Measurements from ENCODE around the gene CST6.

Gene CST6

DNA sequence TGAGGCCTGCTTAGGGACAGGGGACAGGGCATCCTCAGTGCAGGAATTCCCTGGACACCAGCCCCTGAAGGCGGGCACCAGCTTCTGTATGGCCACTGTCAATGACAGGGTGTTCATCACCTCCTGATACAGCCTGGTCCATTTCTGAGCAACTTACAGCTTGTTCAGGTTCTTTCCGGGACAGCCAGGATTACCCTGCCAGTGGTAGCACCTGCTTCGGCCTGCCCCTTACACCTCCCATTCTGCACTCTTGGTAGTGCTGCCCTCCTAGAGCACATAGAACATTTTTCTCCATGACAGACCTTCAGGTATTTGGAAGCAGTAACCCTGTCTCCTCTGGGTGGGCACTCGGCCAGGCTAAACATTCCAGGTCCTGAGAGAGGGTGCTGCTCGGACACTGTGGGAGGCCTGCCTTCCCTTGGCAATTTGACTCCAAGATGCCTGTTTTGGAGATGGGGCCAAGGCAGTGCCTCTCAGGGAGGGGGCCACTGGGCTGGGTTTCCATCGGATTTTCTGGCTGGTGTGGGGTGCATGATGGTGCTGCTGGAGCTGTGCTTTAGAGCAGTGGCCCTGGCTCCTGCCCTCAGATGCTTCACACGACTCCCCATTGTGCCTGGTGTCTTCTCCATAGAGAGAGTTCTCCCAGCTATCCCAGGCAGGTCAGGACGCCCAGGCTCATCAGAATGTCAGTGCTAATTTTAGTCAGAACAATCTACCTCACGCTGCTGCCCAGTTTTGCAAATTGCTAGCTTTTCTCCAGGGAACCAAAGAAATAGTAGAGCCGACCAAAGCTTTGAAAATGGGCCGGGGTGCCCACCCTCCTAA is 35.9 kb downstream of the CST6 start:
- no peak for DNase-seq (ENCODE audit: low spot score)

GRCh38 chr11:66048547-66049323 is 36.9 kb downstream of the CST6 start, which contains the start of gene GAL3ST3:
Gene GAL3ST3, minus strand, starts transcription at chr11:66049161. Its CDS starts 3,746 bp downstream, at chr11:66045415.
- no peak for DNase-seq (ENCODE audit: low spot score)

DNA sequence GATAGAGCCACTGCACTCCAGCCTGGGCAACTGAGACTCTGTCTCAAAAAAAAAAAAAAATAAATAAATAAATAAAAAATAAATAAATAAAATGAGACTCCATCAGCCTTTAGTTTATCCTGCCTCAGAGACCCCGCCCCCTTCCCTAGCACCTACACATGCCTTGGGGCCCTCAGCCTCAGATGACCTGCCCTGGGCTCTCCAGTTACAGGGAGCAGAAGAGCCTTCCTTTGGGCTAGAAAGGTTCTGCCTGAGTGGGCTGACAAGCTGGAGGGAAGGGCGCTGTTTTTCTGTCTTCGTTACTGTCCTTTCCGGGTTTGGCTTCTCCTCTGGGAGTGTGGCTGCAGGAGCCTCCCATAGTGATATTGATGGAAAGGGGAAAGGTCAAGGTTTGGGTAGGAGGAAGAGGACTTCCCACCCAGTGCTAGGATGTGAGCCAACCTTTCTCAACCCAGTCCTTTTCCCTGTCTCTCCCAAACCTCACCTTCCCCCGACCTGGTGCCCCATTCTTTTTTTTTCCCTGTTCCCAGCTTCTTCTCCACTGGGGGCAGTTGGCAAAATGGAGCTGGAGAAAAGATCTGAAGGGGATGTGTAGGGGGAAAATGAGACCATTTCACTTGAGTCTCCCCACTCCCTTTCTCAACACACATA is 38.9 kb downstream of the CST6 start:
- DNase-seq (ENCODE audit: low spot score), result no peak

DNA sequence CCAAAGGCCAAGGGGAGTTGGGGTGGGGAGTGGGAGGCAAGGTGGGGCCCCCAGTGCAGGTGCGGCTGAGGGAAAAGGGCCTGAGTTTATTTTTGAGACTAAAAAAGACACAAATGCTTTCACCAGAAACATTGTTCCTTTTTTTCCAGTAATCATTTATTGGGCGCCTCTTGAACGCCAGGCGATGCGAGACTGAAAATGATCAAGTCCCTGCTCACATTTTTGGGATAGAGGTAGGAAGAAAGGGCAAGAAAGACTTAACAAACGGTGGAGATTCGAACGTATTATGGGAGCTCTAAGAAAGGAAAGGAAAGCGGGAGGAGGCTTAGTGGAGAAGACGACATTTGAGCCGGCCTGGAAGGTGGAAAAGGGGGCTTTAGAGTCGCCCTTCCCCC is 39.6 kb downstream of the CST6 start:
- no peak for DNase-seq (ENCODE audit: low spot score)

GRCh38 chr11:66051766-66052663 is 40.2 kb downstream of the CST6 start, which contains the start of gene SF3B2:
Gene SF3B2, plus strand, starts transcription at chr11:66052364. Its CDS starts 21 bp downstream, at chr11:66052385.
- DNase-seq (ENCODE audit: low spot score), result peak; percentile 97

GRCh38 chr11:66052664-66052982 is 40.8 kb downstream of the CST6 start:
- no peak for DNase-seq (ENCODE audit: low spot score)

GRCh38 chr11:66055021-66055420 is 43.2 kb downstream of the CST6 start:
- no peak for DNase-seq (ENCODE audit: low spot score)

- DNase-seq (ENCODE audit: low spot score), result no peak
Measured at GRCh38 chr11:66056501-66056900, 44.7 kb downstream of the CST6 start.

DNA sequence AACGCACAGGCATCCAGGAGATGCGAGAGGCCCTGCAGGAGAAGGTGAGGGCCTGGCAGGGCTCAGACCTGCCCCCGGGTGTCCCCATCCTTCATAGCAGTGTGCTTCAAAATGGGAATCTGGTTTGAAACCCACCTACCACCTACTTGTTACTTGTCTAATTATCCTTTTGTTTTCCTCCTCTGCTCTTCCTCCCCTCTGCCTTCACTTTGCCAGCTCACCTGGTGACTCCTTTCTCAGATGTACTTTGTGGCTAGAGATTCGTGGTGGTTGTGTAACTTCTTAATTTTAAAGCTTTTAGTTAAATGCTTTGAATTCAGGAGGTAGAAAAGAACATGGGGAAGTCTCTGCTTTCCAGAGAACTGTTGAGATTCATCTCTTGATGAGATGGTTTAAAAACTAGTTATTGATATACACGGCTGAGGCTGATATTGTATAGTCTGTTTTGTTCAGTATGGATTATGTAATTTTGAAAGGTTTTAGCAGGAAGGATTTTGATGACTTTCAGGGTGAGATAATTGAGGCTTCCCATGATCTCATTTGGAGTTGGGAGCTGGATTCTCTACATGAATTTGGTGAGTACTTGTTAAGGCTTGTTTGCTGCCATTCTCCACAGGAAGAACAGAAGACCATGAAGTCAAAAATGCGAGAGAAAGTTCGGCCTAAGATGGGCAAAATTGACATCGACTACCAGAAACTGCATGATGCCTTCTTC is 48.3 kb downstream of the CST6 start:
- DNase-seq (ENCODE audit: low spot score), result no peak

DNA sequence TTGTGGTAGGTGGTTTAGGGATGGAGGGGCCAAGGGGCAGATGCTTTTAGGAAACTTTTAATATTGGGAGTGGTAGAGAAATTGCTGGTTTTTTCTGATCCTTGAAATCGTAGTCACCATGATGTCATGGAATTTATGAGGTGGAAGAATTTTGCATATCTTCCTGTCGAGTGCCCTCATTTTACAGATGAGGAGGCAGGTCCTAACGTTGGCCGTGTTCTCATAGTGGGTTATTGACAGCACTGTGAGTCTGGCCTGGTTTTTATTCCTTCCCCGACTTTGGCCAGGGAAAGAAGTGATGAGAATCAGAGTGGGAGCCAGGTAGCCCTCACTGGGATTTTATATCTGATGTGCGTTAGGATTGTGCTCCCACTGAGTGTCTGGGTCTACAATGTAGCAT is 49.5 kb downstream of the CST6 start:
- no peak for DNase-seq (ENCODE audit: low spot score)

- DNase-seq (ENCODE audit: low spot score), result no peak
Measured at GRCh38 chr11:66062408-66062807, 50.6 kb downstream of the CST6 start.
